Vagina (tissue), 2 donors: Measurements from ENCODE around the gene ZNF804B. TPM values are rescaled to one million over a fixed set of nuclear protein-coding genes. Genes with fewer than 3 reads are reported as not detected.

ENCODE experiments used
- DNase-seq, 2 donors: peaks; one replicate each; pipeline ENCODE4 v3.0.0-alpha.2; 2017; ENCODE audit errors: extremely low spot score in 2 of 2
- H3K27ac ChIP-seq: fragments of 200-600 bp; sonication (generic); one replicate; pipeline ENCODE4 v1.5.1; 2019
- H3K27me3 ChIP-seq: fragments of 200-600 bp; sonication (generic); one replicate; pipeline ENCODE4 v1.5.1; 2019
- H3K36me3 ChIP-seq, 2 donors: fragments of 200-600 bp; sonication (generic); one replicate each; pipeline ENCODE4 v1.5.1; 2017 to 2019
- H3K4me1 ChIP-seq: fragments of 200-600 bp; sonication (generic); one replicate; pipeline ENCODE4 v1.5.1; 2019
- H3K4me3 ChIP-seq, 2 donors: fragments of 200-600 bp; sonication (generic); 1 replicate in 1 of 2; 2 replicates in 1 of 2; pipeline ENCODE4 v1.5.1; 2016 to 2019
- H3K9me3 ChIP-seq: fragments of 200-600 bp; sonication (generic); one replicate; pipeline ENCODE4 v1.5.1; 2019
- CTCF ChIP-seq, 3 experiments: fragments of 450-650 bp in 2 of 3; fragments of 200-600 bp in 1 of 3; sonication (generic) in 1 of 3; IDR thresholded peaks; one replicate each; pipeline ENCODE4 v1.5.1; 2017 to 2019; ENCODE audit warnings: antibody characterized with exemption in 3 of 3, mild to moderate bottlenecking in 2 of 3, moderate library complexity in 2 of 3
- POLR2A ChIP-seq, 2 donors: fragments of 450-650 bp; IDR thresholded peaks; one replicate each; pipeline ENCODE4 v1.6.1; 2017; ENCODE audit warnings: antibody characterized with exemption in 2 of 2, mild to moderate bottlenecking in 2 of 2, moderate library complexity in 2 of 2
- POLR2AphosphoS5 ChIP-seq, 2 donors: sonication (generic); formaldehyde crosslinking; IDR thresholded peaks; one replicate each; pipeline ENCODE4 v1.9.0; 2017; ENCODE audit warnings: antibody characterized with exemption in 2 of 2, mild to moderate bottlenecking in 2 of 2, low read depth in 1 of 2; ENCODE audit not compliant: insufficient read depth in 1 of 2
- intact Hi-C: fragments of 100-400 bp; cut with DNase I; formaldehyde crosslinking; loops from one replicate; pipeline ENCODE4 v1.15.1; 2023
- total RNA-seq: library from RNA; depleted of rRNA; stranded (reverse); fragments of >200 nt; gene quantifications from one replicate; pipeline ENCODE4 v1.2.3, GENCODE V29; 2016

Gene ZNF804B
- not detected for total RNA-seq

GRCh38 chr7:88759230-88760135, at the start of gene ZNF804B:
Gene ZNF804B (plus strand): TSS chr7:88759700. CDS start chr7:88759977, 277 bp downstream.
- intact Hi-C loops, result no loop called here
- peaks cover 4% of the 10 kb centered on the region for H3K27me3 ChIP-seq
- no peaks in the 10 kb centered on the region for H3K36me3 ChIP-seq
- TF ChIP-seq CTCF (IDR thresholded peaks at IDR 0.05) (no peak), POLR2A (IDR thresholded peaks at IDR 0.05) (no peak), POLR2AphosphoS5 (IDR thresholded peaks at IDR 0.05; ENCODE audit: insufficient read depth in 1 of 2, low read depth in 1 of 2) (no peak)
- H3K27ac ChIP-seq, result no peak within 1 kb of the TSS
- peaks cover 19% of the 10 kb centered on the region for H3K4me1 ChIP-seq
- no peak for DNase-seq
- peak within 1 kb of the TSS; percentile 32 to 35 for H3K4me3 ChIP-seq
- H3K9me3 ChIP-seq, result no peaks in the 10 kb centered on the region

- Histone ChIP-seq H3K27me3 (no peaks in the 10 kb centered on the region), H3K4me3 (no peak overlapping the region), H3K36me3 (no peaks in the 10 kb centered on the region), H3K27ac (no peak overlapping the region), H3K9me3 (no peaks in the 10 kb centered on the region), H3K4me1 (no peaks in the 10 kb centered on the region)
- TF ChIP-seq POLR2A (IDR thresholded peaks at IDR 0.05) (no peak), CTCF (IDR thresholded peaks at IDR 0.05) (no peak), POLR2AphosphoS5 (IDR thresholded peaks at IDR 0.05; ENCODE audit: insufficient read depth in 1 of 2, low read depth in 1 of 2) (no peak)
- intact Hi-C loops, result no loop called here
- DNase-seq, result no peak
These were observed 23.6 kb upstream of the ZNF804B start for GRCh38 chr7:88735920-88736319.

GRCh38 chr7:88737632-88738031, 21.9 kb upstream of the ZNF804B start:
- H3K4me1 ChIP-seq, result no peaks in the 10 kb centered on the region
- no peaks in the 10 kb centered on the region for H3K27me3 ChIP-seq
- H3K9me3 ChIP-seq, result no peaks in the 10 kb centered on the region
- no peak for DNase-seq
- no peak overlapping the region for H3K4me3 ChIP-seq
- H3K36me3 ChIP-seq, result no peaks in the 10 kb centered on the region
- intact Hi-C loops, result no loop called here
- H3K27ac ChIP-seq, result no peak overlapping the region
- TF ChIP-seq POLR2A (IDR thresholded peaks at IDR 0.05) (no peak), POLR2AphosphoS5 (IDR thresholded peaks at IDR 0.05; ENCODE audit: insufficient read depth in 1 of 2, low read depth in 1 of 2) (no peak), CTCF (IDR thresholded peaks at IDR 0.05) (no peak)

GRCh38 chr7:88746126-88746525, 13.4 kb upstream of the ZNF804B start:
- no peak overlapping the region for H3K4me3 ChIP-seq
- H3K9me3 ChIP-seq, result no peaks in the 10 kb centered on the region
- no peaks in the 10 kb centered on the region for H3K36me3 ChIP-seq
- intact Hi-C loops, result no loop called here
- no peak for TF ChIP-seq POLR2AphosphoS5 (IDR thresholded peaks at IDR 0.05; ENCODE audit: insufficient read depth in 1 of 2, low read depth in 1 of 2)
- no peak for TF ChIP-seq CTCF (IDR thresholded peaks at IDR 0.05)
- TF ChIP-seq POLR2A (IDR thresholded peaks at IDR 0.05), result no peak
- H3K27ac ChIP-seq, result no peak overlapping the region
- no peak for DNase-seq
- no peaks in the 10 kb centered on the region for H3K27me3 ChIP-seq
- no peaks in the 10 kb centered on the region for H3K4me1 ChIP-seq

GRCh38 chr7:88756802-88757201, 2.7 kb upstream of the ZNF804B start:
- peaks cover 4% of the 10 kb centered on the region for H3K27me3 ChIP-seq

More at GRCh38 chr7:88756802-88757201, 2.7 kb upstream of the ZNF804B start:
- intact Hi-C loops, result no loop called here
- no peak overlapping the region for H3K4me3 ChIP-seq
- H3K4me1 ChIP-seq, result peaks cover 19% of the 10 kb centered on the region
- no peaks in the 10 kb centered on the region for H3K9me3 ChIP-seq
- H3K36me3 ChIP-seq, result no peaks in the 10 kb centered on the region
- TF ChIP-seq CTCF (IDR thresholded peaks at IDR 0.05) (no peak), POLR2AphosphoS5 (IDR thresholded peaks at IDR 0.05; ENCODE audit: insufficient read depth in 1 of 2, low read depth in 1 of 2) (no peak), POLR2A (IDR thresholded peaks at IDR 0.05) (no peak)
- H3K27ac ChIP-seq, result no peak overlapping the region
- DNase-seq, result no peak
